ENCODE data around the gene ING4.
A peak's percentile ranks its signal among the peaks of the same experiment; 100 is the strongest.

The ING4 gene

DNA sequence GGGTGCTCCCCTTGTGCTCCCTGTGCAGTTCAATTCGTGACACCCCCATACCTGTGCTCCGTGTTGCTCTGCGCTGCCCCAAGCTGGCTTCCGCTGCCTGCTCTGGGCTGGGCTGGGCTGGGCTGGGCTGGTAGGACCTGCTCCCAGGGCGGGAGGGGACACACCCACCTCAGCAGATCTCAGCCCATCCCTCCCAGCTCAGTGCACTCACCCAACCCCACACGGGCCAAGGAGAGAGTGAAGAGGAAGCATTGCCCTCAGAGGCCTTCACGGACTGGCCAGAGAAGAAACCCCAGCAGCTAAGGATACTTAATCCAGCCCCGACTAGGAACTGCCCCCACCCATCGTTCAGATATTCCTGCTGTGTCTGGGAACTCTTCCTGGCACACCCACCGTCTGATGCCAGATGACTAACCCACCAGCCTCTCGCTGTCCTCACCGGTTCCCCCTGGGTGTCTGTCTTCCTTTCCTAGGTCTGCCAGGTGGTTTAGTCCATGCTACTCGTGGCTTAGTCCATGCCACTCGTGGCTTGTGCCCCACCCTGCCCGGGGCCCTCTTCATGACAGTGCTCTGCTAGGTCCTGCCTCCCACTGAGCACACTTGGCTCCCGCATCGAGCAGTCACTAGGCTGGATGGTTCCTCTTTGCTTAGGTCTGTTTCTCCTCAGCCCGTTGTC is 26.9 kb downstream of the ING4 start, which contains the start of gene LPAR5:
Gene LPAR5 (minus strand): TSS at position 104 of the 676 bp plus-strand sequence. CDS start 14,711 bp downstream, outside the sequence.
- DNase-seq (ENCODE audit: low read depth), result no peak

- DNase-seq (ENCODE audit: low read depth), result peak; percentile 56
Measured at GRCh38 chr12:6635375-6635855, 27.5 kb downstream of the ING4 start.

GRCh38 chr12:6632026-6632983 is 30.6 kb downstream of the ING4 start:
- DNase-seq (ENCODE audit: low read depth), result no peak

GRCh38 chr12:6631549-6631961 is 31.4 kb downstream of the ING4 start:
- no peak for DNase-seq (ENCODE audit: low read depth)

DNA sequence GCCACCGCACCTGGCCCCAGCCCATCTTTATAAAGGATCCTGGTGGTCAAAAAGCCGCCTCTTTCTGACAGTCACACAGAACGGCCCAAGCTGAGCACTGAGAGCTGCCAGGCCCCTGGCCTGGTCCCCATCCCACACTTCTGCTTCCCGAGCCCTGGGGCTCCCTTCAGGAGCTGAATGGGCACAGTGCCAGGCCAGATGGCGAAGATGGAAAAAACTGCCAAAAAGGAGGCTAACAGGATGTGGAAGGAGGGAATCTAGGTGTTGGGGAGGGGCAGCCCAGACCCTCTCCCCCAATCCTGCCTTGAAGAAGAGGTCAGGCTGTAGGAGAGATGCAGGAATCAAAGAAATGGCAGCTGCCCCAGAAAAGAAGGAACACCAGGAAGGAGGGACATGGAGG is 32.2 kb downstream of the ING4 start:
- no peak for DNase-seq (ENCODE audit: low read depth)

GRCh38 chr12:6627616-6628015 is 35.3 kb downstream of the ING4 start:
- no peak for DNase-seq (ENCODE audit: low read depth)

GRCh38 chr12:6626654-6627283 is 36.1 kb downstream of the ING4 start:
- DNase-seq (ENCODE audit: low read depth), result no peak

GRCh38 chr12:6620885-6621274 is 42.0 kb downstream of the ING4 start:
- no peak for DNase-seq (ENCODE audit: low read depth)

- DNase-seq (ENCODE audit: low read depth), result no peak
Measured at GRCh38 chr12:6620137-6620884, 42.6 kb downstream of the ING4 start.

- no peak for DNase-seq (ENCODE audit: low read depth)
Measured at GRCh38 chr12:6618483-6619225, 44.3 kb downstream of the ING4 start.

GRCh38 chr12:6615802-6616201 is 47.1 kb downstream of the ING4 start:
- no peak for DNase-seq (ENCODE audit: low read depth)

DNA sequence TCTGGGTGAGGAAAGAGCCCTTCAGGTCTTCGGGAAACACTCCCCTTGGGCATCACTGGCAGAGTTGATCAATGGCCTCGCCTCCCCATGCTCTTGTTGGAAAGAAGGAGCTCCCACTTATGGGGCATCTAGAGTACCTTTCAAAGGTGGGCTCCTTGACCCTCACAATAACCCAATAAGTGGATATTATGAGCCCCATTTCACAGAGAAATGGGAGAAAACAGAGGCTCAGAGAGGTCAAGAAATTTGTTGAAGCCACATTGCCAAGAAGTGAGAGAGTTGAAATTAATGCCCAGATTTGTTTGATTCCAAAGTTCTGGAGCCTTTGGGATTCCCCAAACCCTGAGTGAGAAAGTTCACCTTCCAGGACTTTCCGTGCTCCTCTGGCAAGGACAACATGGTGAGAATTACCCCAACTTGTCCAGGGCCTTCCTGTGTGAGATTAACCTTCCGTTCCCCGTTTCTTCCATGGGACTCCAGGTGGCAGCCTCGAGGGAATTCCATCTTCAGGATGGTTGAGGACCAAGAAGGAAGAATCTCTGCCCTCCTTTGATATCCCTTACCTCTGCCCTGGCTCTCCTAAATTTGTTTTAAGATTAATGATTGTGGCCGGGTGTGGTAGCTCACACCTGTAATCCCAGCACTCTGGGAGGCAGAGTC is 48.3 kb downstream of the ING4 start:
- no peak for DNase-seq (ENCODE audit: low read depth)

GRCh38 chr12:6613776-6614512 is 49.0 kb downstream of the ING4 start:
- DNase-seq (ENCODE audit: low read depth), result no peak

DNA sequence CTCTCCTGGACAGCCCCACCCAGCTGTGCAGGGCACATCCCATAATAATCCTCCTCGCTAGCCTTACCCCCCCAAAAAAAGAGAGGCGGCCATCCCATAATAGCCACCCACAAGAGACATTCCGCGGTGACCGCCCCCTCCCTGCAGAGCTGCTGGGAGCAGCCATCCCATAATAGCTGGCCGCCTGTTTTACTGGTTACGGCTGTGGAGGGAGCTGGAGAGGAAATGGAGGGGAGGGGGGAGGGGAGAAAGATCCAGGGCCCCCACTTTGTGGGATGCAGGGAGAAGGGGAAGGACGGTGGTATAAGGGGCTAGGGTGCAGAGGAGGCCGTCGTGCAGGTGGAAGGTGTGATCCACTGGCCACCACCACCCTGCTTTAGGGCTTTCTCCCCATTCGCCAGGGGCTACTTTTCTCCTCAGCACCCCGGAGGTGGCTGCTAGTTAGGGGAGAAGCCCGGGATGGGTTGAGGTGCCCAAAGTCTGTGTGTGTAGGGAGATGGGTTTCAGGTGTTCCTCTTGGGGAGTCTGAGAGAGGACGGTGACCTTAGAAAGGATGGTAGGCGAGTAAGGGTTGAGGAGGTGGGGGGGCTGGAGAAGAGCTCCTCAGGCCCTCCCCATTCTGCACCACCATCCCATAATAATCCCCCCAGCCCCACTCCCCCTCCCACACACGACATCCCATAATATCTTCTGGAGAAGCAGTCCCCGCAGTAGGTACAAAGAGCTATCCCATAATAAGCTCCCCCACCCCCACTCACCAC is 49.7 kb downstream of the ING4 start:
- no peak for DNase-seq (ENCODE audit: low read depth)

DNA sequence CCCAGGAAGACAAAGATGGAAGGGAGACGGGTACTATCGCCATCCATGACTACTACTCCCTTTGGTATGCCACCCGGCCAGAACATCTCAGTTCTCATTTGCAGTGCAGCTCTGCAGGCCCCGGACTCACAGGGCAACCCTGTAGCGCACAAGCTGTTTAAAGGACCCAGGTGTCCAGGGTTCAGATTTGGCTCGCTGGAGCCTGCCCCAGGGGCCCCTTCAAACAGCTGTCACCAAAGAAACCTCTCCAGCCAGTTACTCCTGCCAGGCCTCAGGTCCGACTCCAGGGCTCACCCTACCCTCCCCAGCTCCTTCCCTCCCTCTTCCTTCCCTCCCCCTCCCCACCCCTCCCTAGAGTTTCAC is 50.3 kb downstream of the ING4 start:
- DNase-seq (ENCODE audit: low read depth), result no peak

DNA sequence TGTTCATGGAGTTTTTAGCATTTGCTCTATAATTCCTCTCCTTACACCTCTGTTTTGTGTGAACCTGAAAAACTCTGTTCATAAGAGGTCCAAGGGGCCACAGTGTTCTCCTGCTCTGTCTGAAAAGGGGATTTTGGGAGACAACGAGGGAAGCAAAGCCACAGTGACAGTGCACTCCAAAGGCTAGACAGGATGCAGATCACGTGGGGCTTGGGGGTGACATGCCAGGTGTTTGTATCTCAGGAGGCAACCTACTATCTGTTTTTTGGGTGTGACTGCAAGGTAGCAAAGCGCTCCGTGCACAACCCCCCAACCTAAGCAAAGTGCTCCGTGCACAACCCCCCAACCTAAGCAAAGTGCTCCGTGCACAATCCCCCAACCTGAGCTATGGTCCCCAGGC is 50.7 kb downstream of the ING4 start:
- no peak for DNase-seq (ENCODE audit: low read depth)

DNA sequence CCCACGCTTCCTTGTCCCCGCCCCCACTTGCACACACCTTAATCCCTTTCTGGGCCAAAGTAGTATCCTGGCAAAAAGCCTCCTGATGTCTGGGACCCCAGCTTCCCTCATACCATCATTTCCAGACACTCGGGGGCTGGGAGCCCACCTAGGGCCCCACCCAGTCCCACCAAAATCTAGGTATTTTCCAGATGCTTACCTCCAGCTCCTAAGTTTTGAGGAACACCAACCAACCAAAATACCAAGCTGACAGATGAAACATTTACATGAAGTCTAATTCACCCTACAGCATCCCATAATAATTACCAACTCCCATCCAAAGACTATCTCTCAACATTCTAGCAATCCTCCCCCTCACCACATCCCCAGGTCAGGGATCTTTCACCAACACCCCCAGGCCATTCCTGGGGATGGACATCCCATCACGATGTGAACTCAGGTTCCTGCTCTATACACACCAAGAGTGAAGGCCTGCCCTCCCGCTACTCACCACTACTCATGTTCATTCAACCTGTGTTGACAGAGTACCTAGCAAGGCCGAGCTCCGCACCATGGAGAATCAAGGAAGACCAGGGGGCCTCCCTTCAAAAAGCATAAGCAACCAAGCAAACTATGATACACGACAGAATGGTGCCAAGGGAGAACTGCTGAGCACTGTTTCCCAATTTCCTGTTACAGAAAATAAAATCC is 54.2 kb downstream of the ING4 start:
- no peak for DNase-seq (ENCODE audit: low read depth)

GRCh38 chr12:6607751-6608591 is 54.9 kb downstream of the ING4 start:
- no peak for DNase-seq (ENCODE audit: low read depth)
